Lung (tissue), 12 donors: ENCODE measurements around the gene CES3. TPM values are rescaled to one million over a fixed set of nuclear protein-coding genes. Genes with fewer than 3 reads are reported as not detected.

ENCODE experiments used
- ATAC-seq: fragments of 200-7000 bp; cut with Tn5 transposase; one replicate; pipeline ENCODE4 v1.9.1; 2020; ENCODE audit warnings: moderate number of reproducible peaks; ENCODE audit not compliant: insufficient read depth, low FRiP score
- DNase-seq, 3 donors: peaks; one replicate each; pipeline ENCODE4 v3.0.0-alpha.2; 2013 to 2017
- H3K27ac ChIP-seq, 2 donors: one replicate each; pipeline ENCODE4 v1.5.1; 2013; ENCODE audit warnings: mild to moderate bottlenecking in 2 of 2, moderate library complexity in 2 of 2, control low read depth in 1 of 2, inconsistent platforms in 1 of 2, low read depth in 1 of 2, low read length in 1 of 2
- H3K27me3 ChIP-seq, 3 donors: one replicate each; pipeline ENCODE4 v1.5.1; 2013; ENCODE audit warnings: low read length in 2 of 3; ENCODE audit not compliant: control insufficient read depth in 3 of 3, insufficient read depth in 3 of 3
- H3K36me3 ChIP-seq, 4 donors: one replicate each; pipeline ENCODE4 v1.5.1; 2013; ENCODE audit warnings: low read length in 4 of 4, mild to moderate bottlenecking in 1 of 4, moderate library complexity in 1 of 4; ENCODE audit not compliant: control insufficient read depth in 4 of 4, insufficient read depth in 4 of 4
- H3K4me1 ChIP-seq, 5 donors: one replicate each; pipeline ENCODE4 v1.5.1; 2013; ENCODE audit warnings: low read length in 5 of 5, mild to moderate bottlenecking in 2 of 5, moderate library complexity in 1 of 5; ENCODE audit not compliant: control insufficient read depth in 5 of 5, insufficient read depth in 5 of 5
- H3K4me3 ChIP-seq: one replicate; pipeline ENCODE4 v1.5.1; 2013; ENCODE audit warnings: mild to moderate bottlenecking, control low read depth, moderate library complexity
- H3K9ac ChIP-seq, 2 donors: one replicate each; pipeline ENCODE4 v1.5.1; 2013; ENCODE audit warnings: low read length in 2 of 2, control low read depth in 1 of 2; ENCODE audit not compliant: insufficient read depth in 1 of 2
- H3K9me3 ChIP-seq, 4 donors: one replicate each; pipeline ENCODE4 v1.5.1; 2013; ENCODE audit warnings: low read length in 3 of 4, mild to moderate bottlenecking in 1 of 4, moderate library complexity in 1 of 4; ENCODE audit not compliant: control insufficient read depth in 4 of 4, insufficient read depth in 3 of 4
- CTCF ChIP-seq: IDR thresholded peaks from 2 replicates; pipeline ENCODE4 v1.5.1; 2012; ENCODE audit warnings: mild to moderate bottlenecking; ENCODE audit errors: control extremely low read depth, extremely low read depth
- WGBS, 2 donors: extraction: QIAGEN DNeasy Blood & Tissue Kit; methylation state at CpG; one replicate each; pipeline ENCODE4 v1.1.7; 2013; 5-methylcytosine and 5-hydroxymethylcytosine counted together
- polyA plus RNA-seq, 2 donors: library from polyadenylated mRNA; stranded (reverse); fragments of 200-250 nt; gene quantifications; one replicate each; pipeline ENCODE4 v1.2.1, GENCODE V29; 2013
- total RNA-seq, 2 donors: library from RNA; depleted of rRNA in 1 of 2; stranded (reverse); fragments of >200 nt in 1 of 2; gene quantifications; one replicate each; pipeline ENCODE4 v1.2.1, GENCODE V29; 2014 to 2021
- donor health status: control.
- donor health status: control.
- donor health status: Bipolar disorder and iron deficiency.
- donor health status: healthy.
- donor health status: DM: yes; HTN: yes; CAD: no.

Gene CES3
- total and polyA plus RNA-seq, 4 donors, result 0.57 to 2.6 (median 0.91) TPM

GRCh38 chr16:66983033-66983432 lies 22.0 kb downstream of the CES3 start:
- Histone ChIP-seq H3K4me1 (peaks cover 0 to 5% (median 0%) of the 10 kb centered on the region in 5 donors), H3K9me3 (no peaks in the 10 kb centered on the region), H3K36me3 (no peaks in the 10 kb centered on the region), H3K4me3 (no peak overlapping the region), H3K27me3 (no peaks in the 10 kb centered on the region), H3K27ac (no peak overlapping the region), H3K9ac (no peak overlapping the region)
- 96% methylated on average over 9 of the region's 9 CpGs for WGBS, 2 donors
- ATAC-seq, result no peak
- TF ChIP-seq CTCF, result no peak
- no peak for DNase-seq

- whole genome bisulfite sequencing, 2 donors, result 88 to 96% methylated on average over 4 of the region's 4 CpGs
- Histone ChIP-seq H3K4me1 (no peaks in the 10 kb centered on the region), H3K9ac (no peak overlapping the region), H3K4me3 (no peak overlapping the region), H3K27ac (no peak overlapping the region), H3K36me3 (no peaks in the 10 kb centered on the region), H3K9me3 (no peaks in the 10 kb centered on the region), H3K27me3 (no peaks in the 10 kb centered on the region)
- no peak for ATAC-seq
- no peak for TF ChIP-seq CTCF
- DNase-seq, result no peak
Observed at GRCh38 chr16:66984892-66985311, 23.8 kb downstream of the CES3 start.

- H3K9ac ChIP-seq, result no peak overlapping the region
- WGBS, 2 donors, result 92 to 94% methylated on average over 6 of the region's 6 CpGs
- TF ChIP-seq CTCF, result no peak
- no peaks in the 10 kb centered on the region for H3K36me3 ChIP-seq
- no peak for DNase-seq
- no peaks in the 10 kb centered on the region for H3K4me1 ChIP-seq
- H3K27ac ChIP-seq, result no peak overlapping the region
- H3K9me3 ChIP-seq, result no peaks in the 10 kb centered on the region
- no peak overlapping the region for H3K4me3 ChIP-seq
- no peaks in the 10 kb centered on the region for H3K27me3 ChIP-seq
- no peak for ATAC-seq
Observed at GRCh38 chr16:66986559-66986958, 25.5 kb downstream of the CES3 start.

GRCh38 chr16:66988197-66988788 lies 27.2 kb downstream of the CES3 start, which contains the start of gene CES4A:
Gene CES4A, plus strand, starts transcription at chr16:66988589. Its CDS starts 184 bp downstream, at chr16:66988773.
- no peaks in the 10 kb centered on the region for H3K4me1 ChIP-seq
- H3K9ac ChIP-seq, result no peak within 1 kb of the TSS
- H3K27me3 ChIP-seq, result no peaks in the 10 kb centered on the region
- 77 to 88% methylated on average over 11 of the region's 11 CpGs for WGBS, 2 donors
- DNase-seq (no peak), ATAC-seq (no peak)
- no peak within 1 kb of the TSS for H3K27ac ChIP-seq
- H3K36me3 ChIP-seq, result no peaks in the 10 kb centered on the region
- TF ChIP-seq CTCF, result no peak
- H3K4me3 ChIP-seq, result no peak within 1 kb of the TSS
- H3K9me3 ChIP-seq, result no peaks in the 10 kb centered on the region
